Diencephalon (tissue), 1 donor: ENCODE measurements around the gene CSNK1A1L. TPM values are rescaled to one million over a fixed set of nuclear protein-coding genes. Genes with fewer than 3 reads are reported as not detected.

Experiments
- total RNA-seq: library from RNA; depleted of rRNA; stranded (reverse); fragments of >200 nt; gene quantifications from one replicate; pipeline ENCODE4 v1.2.3, GENCODE V29; 2014

The CSNK1A1L gene
- not detected for total RNA-seq

GRCh38 chr13:37105251-37105714 lies at the start of gene CSNK1A1L:
Gene CSNK1A1L, minus strand, starts transcription at chr13:37105664. Its CDS starts 408 bp downstream, at chr13:37105256.

GRCh38 chr13:37058910-37059847 lies 46.3 kb downstream of the CSNK1A1L start, which contains the start of gene SUPT20H:
Gene SUPT20H, minus strand, starts transcription at chr13:37059688. Its CDS starts 8,198 bp downstream, at chr13:37051490.

Other genes with a start within 250 kb of the CSNK1A1L start
- gene SMAD9, start 185.4 kb downstream of the CSNK1A1L start, total RNA-seq: 16.6 TPM
- 26.5 TPM for gene ALG5, start 106.3 kb downstream of the CSNK1A1L start, total RNA-seq
- gene EXOSC8, start 104.9 kb downstream of the CSNK1A1L start, total RNA-seq: 28.6 TPM
- gene SUPT20H, start 46.0 kb downstream of the CSNK1A1L start, total RNA-seq: 73.1 TPM